IMR-90 (cell line): Measurements from ENCODE around the gene MUSTN1. TPM values are rescaled to one million over a fixed set of nuclear protein-coding genes. Genes with fewer than 3 reads are reported as not detected.

ENCODE experiments used
- ATAC-seq: fragments of 200-7000 bp; cut with Tn5 transposase; 2 replicates; pipeline ENCODE4 v1.9.1; 2020; ENCODE audit warnings: low read depth, mild to moderate bottlenecking, moderate library complexity
- BruUV-seq: library from RNA; stranded (reverse); fragments of 400-500 nt; replicated peaks from 2 replicates; lab custom pipeline; 2021; lab: Mats Ljungman, UMichigan
- CTCF ChIA-PET: fragments of 300-600 bp; formaldehyde crosslinking; extraction: SDS; loops from one replicate; lab custom pipeline; 2021; ENCODE audit warnings: antibody characterized with exemption; lab: Yijun Ruan, JAX
- POLR2A ChIA-PET: fragments of 300-600 bp; sonication (Branson Sonifier 250); formaldehyde crosslinking; loops from one replicate; lab custom pipeline; 2022; ENCODE audit warnings: antibody characterized with exemption; ENCODE audit not compliant: unreplicated experiment; lab: Charles Lee
- DNase-seq: peaks from one replicate; pipeline ENCODE4 v3.0.0; 2013
- H2AFZ ChIP-seq: replicated peaks from 2 replicates; pipeline ENCODE3; 2013; ENCODE audit warnings: low read length, mild to moderate bottlenecking; ENCODE audit not compliant: poor library complexity
- H2AK5ac ChIP-seq: 2 replicates; pipeline ENCODE4 v1.6.1; 2013; ENCODE audit warnings: low read depth, low read length, inconsistent platforms
- H2AK9ac ChIP-seq: replicated peaks from 2 replicates; pipeline ENCODE3; 2013; ENCODE audit warnings: mild to moderate bottlenecking, low read depth, low read length, moderate library complexity; ENCODE audit not compliant: poor library complexity
- H2BK120ac ChIP-seq: 2 replicates; pipeline ENCODE4 v1.6.1; 2013; ENCODE audit warnings: low read depth, low read length, inconsistent platforms
- H2BK15ac ChIP-seq: 3 replicates; pipeline ENCODE4 v1.6.1; 2013; ENCODE audit warnings: low read depth, low read length, inconsistent platforms
- H2BK20ac ChIP-seq: 2 replicates; pipeline ENCODE4 v1.6.1; 2013; ENCODE audit warnings: low read depth, mild to moderate bottlenecking, inconsistent platforms, low read length, moderate library complexity
- H2BK5ac ChIP-seq: 2 replicates; pipeline ENCODE4 v1.6.1; 2013; ENCODE audit warnings: mild to moderate bottlenecking, low read depth, low read length, inconsistent platforms; ENCODE audit not compliant: poor library complexity, severe bottlenecking
- H3K14ac ChIP-seq: replicated peaks from 2 replicates; pipeline ENCODE4 v1.6.1; 2013; ENCODE audit warnings: low read depth, low read length, inconsistent platforms
- H3K18ac ChIP-seq: 2 replicates; pipeline ENCODE4 v1.6.1; 2013; ENCODE audit warnings: low read depth, low read length, control low read depth
- H3K23ac ChIP-seq: 2 replicates; pipeline ENCODE4 v1.6.1; 2013; ENCODE audit warnings: low read depth, low read length, inconsistent platforms
- H3K27ac ChIP-seq: 2 replicates; pipeline ENCODE4 v1.5.1; 2013; ENCODE audit warnings: mild to moderate bottlenecking, control low read depth, low read length; ENCODE audit not compliant: insufficient read depth
- H3K27me3 ChIP-seq: 2 replicates; pipeline ENCODE4 v1.6.1; 2013; ENCODE audit warnings: low read length; ENCODE audit not compliant: control insufficient read depth, insufficient read depth
- H3K36me3 ChIP-seq: 2 replicates; pipeline ENCODE4 v1.6.1; 2013; ENCODE audit warnings: low read length, mixed read lengths; ENCODE audit not compliant: control insufficient read depth, insufficient read depth
- H3K4ac ChIP-seq: 2 replicates; pipeline ENCODE4 v1.6.1; 2013; ENCODE audit warnings: low read depth, low read length, inconsistent platforms
- H3K4me1 ChIP-seq: 2 replicates; pipeline ENCODE4 v1.6.1; 2013; ENCODE audit warnings: low read length, mixed read lengths; ENCODE audit not compliant: control insufficient read depth, insufficient read depth
- H3K4me2 ChIP-seq: 2 replicates; pipeline ENCODE4 v1.6.1; 2013; ENCODE audit warnings: low read depth, mild to moderate bottlenecking, control low read depth, low read length, moderate library complexity
- H3K4me3 ChIP-seq: 2 replicates; pipeline ENCODE4 v1.5.1; 2013; ENCODE audit warnings: low read depth, mild to moderate bottlenecking, control low read depth, low read length, moderate library complexity; ENCODE audit not compliant: insufficient read depth
- H3K56ac ChIP-seq: 2 replicates; pipeline ENCODE4 v1.6.1; 2013; ENCODE audit warnings: low read length, inconsistent platforms; ENCODE audit not compliant: insufficient read depth; ENCODE audit errors: extremely low read depth
- H3K79me1 ChIP-seq, 2 experiments: 2 replicates each; pipeline ENCODE4 v1.6.1; 2013; ENCODE audit warnings: low read length in 2 of 2, inconsistent platforms in 1 of 2, low read depth in 1 of 2
- H3K9ac ChIP-seq: 2 replicates; pipeline ENCODE4 v1.6.1; 2013; ENCODE audit warnings: low read depth, low read length, control low read depth
- H3K9me1 ChIP-seq: 2 replicates; pipeline ENCODE4 v1.6.1; 2013; ENCODE audit warnings: low read length, inconsistent platforms; ENCODE audit not compliant: insufficient read depth
- H3K9me3 ChIP-seq: 2 replicates; pipeline ENCODE4 v1.6.1; 2013; ENCODE audit warnings: low read length; ENCODE audit not compliant: control insufficient read depth, insufficient read depth
- H4K20me1 ChIP-seq: 2 replicates; pipeline ENCODE4 v1.6.1; 2013; ENCODE audit warnings: low read length, inconsistent platforms; ENCODE audit not compliant: insufficient read depth
- H4K5ac ChIP-seq: 2 replicates; pipeline ENCODE4 v1.6.1; 2013; ENCODE audit warnings: mild to moderate bottlenecking, low read depth, low read length, control low read depth
- H4K8ac ChIP-seq, 2 experiments: 2 replicates each; pipeline ENCODE4 v1.6.1; 2013; ENCODE audit warnings: low read depth in 2 of 2, low read length in 2 of 2, control low read depth in 1 of 2, inconsistent platforms in 1 of 2
- H4K91ac ChIP-seq: 2 replicates; pipeline ENCODE4 v1.6.1; 2013; ENCODE audit warnings: low read depth, low read length, inconsistent platforms; ENCODE audit not compliant: insufficient read depth
- CEBPB ChIP-seq: IDR thresholded peaks from 2 replicates; pipeline ENCODE4 v1.6.1; 2012; ENCODE audit warnings: low read depth, low read length, improper control_type of control experiment
- ELK1 ChIP-seq: fragments of 150-350 bp; IDR thresholded peaks from 2 replicates; pipeline ENCODE4 v1.6.1; 2016; ENCODE audit warnings: low read depth, mild to moderate bottlenecking, low read length, moderate library complexity, borderline replicate concordance
- FOS ChIP-seq: fragments of 150-350 bp; IDR thresholded peaks from 2 replicates; pipeline ENCODE4 v1.6.1; 2016; ENCODE audit warnings: low read depth, low read length
- MAZ ChIP-seq: IDR thresholded peaks from 2 replicates; pipeline ENCODE4 v1.6.1; 2012; ENCODE audit warnings: low read depth, mild to moderate bottlenecking, low read length, improper control_type of control experiment, moderate library complexity, borderline replicate concordance
- NFE2L2 ChIP-seq: fragments of 150-350 bp; IDR thresholded peaks from 2 replicates; pipeline ENCODE4 v1.6.1; 2016; ENCODE audit warnings: low read depth, mild to moderate bottlenecking, low read length
- POLR2A ChIP-seq: IDR thresholded peaks from 2 replicates; pipeline ENCODE4 v1.6.1; 2012; ENCODE audit warnings: mild to moderate bottlenecking, low read depth, low read length
- RAD21 ChIP-seq: IDR thresholded peaks from 2 replicates; pipeline ENCODE4 v1.6.1; 2012; ENCODE audit warnings: low read length, improper control_type of control experiment
- RCOR1 ChIP-seq: IDR thresholded peaks from 2 replicates; pipeline ENCODE4 v1.6.1; 2012; ENCODE audit warnings: mild to moderate bottlenecking, low read length, improper control_type of control experiment; ENCODE audit not compliant: insufficient replicate concordance
- SMC3 ChIP-seq: fragments of 150-350 bp; IDR thresholded peaks from 2 replicates; pipeline ENCODE4 v1.6.1; 2016; ENCODE audit warnings: low read depth, mild to moderate bottlenecking, antibody characterized with exemption, low read length, moderate library complexity
- WGBS, 2 experiments: methylation state at CpG; one replicate each; pipeline versions ENCODE4 v1.1.5 to v1.1.7; 2013; ENCODE audit warnings: missing lambda C conversion rate in 2 of 2; ENCODE audit not compliant: insufficient read length in 1 of 2; ENCODE audit errors: extremely low coverage in 2 of 2; 5-methylcytosine and 5-hydroxymethylcytosine counted together
- dilution Hi-C: fragments of 300-500 bp; cut with HindIII; formaldehyde crosslinking; loops from one replicate; pipeline ENCODE4 v1.14.3; 2018; ENCODE audit warnings: low sequenced_read_pairs; ENCODE audit not compliant: unreplicated experiment
- in situ Hi-C: fragments of 300-500 bp; cut with MboI; formaldehyde crosslinking; loops from 3 replicates; pipeline ENCODE4 v1.14.3; 2019; ENCODE audit warnings: low sequenced_read_pairs, inconsistent platforms, mixed read lengths
- intact Hi-C: fragments of 100-400 bp; cut with micrococcal nuclease; formaldehyde crosslinking; loops from 2 replicates; pipeline ENCODE4 v1.10.0; 2022
- polyA plus RNA-seq, 3 experiments: library from polyadenylated mRNA; depleted of rRNA; stranded (reverse); fragments of >200 nt; gene quantifications; 2 replicates each; pipeline ENCODE4 v1.2.3, GENCODE V29; 2012; ENCODE audit warnings: low replicate concordance in 1 of 3
- total RNA-seq: library from RNA; depleted of rRNA; stranded (reverse); fragments of >200 nt; gene quantifications from 2 replicates; pipeline ENCODE4 v1.2.3, GENCODE V29; 2012
- TF ChIP-seq, protein P1 (sequence below): fragments of 150-350 bp; IDR thresholded peaks from 2 replicates; pipeline ENCODE4 v1.6.1; 2017; ENCODE audit warnings: mild to moderate bottlenecking, antibody characterized with exemption, low read length, low read depth

MUSTN1 gene
- total and polyA plus RNA-seq, 2 of the 4 experiments (the other 2 are of a cell fraction), result not detected

GRCh38 chr3:52839268-52839575 is 4.4 kb upstream of the MUSTN1 start:
- H4K5ac ChIP-seq, result no peak overlapping the region
- no peak overlapping the region for H2BK120ac ChIP-seq
- POLR2A ChIA-PET, result interaction anchor here (0.6 kb wide), 1 partner anchor 57 kb away, joined by 4 read pairs; no protein-coding TSS in a partner anchor
- H2BK20ac ChIP-seq, result no peak overlapping the region
- no peak overlapping the region for H2AFZ ChIP-seq
- no peak overlapping the region for H3K4ac ChIP-seq
- H2AK5ac ChIP-seq, result no peak overlapping the region
- 100% methylated on average over 1 of the region's 2 CpGs; no CpG with 5 or more reads in 1 of the 2 experiments for WGBS, 2 experiments
- no peak overlapping the region for H4K91ac ChIP-seq
- no peaks in the 10 kb centered on the region for H3K79me1 ChIP-seq
- H3K9me1 ChIP-seq, result peaks cover 16% of the 10 kb centered on the region; the same call in 1 of the 2 replicates
- H3K4me2 ChIP-seq, result no peak overlapping the region
- no peaks in the 10 kb centered on the region for H3K27me3 ChIP-seq
- no peak overlapping the region for H3K14ac ChIP-seq
- no peak overlapping the region for H3K56ac ChIP-seq
- intact Hi-C loops, result no loop called here
- H3K18ac ChIP-seq, result no peak overlapping the region
- H2AK9ac ChIP-seq, result no peak overlapping the region
- H3K4me1 ChIP-seq, result peaks cover 13% of the 10 kb centered on the region; the same call in 1 of the 2 replicates
- H3K9me3 ChIP-seq, result no peaks in the 10 kb centered on the region
- ATAC-seq (no peak), DNase-seq (no peak)
- in situ Hi-C loops, result no loop called here
- dilution Hi-C loops, result no loop called here
- H3K9ac ChIP-seq, result no peak overlapping the region
- no peak overlapping the region for H4K8ac ChIP-seq
- no peak overlapping the region for H3K27ac ChIP-seq
- H3K36me3 ChIP-seq, result peaks cover 17% of the 10 kb centered on the region; the same call in 1 of the 2 replicates
- TF ChIP-seq MAZ, result no peak
- no peak for TF ChIP-seq ELK1
- TF ChIP-seq CEBPB, result no peak
- TF ChIP-seq RCOR1, result no peak
- TF ChIP-seq FOS, result no peak
- TF ChIP-seq, protein P1, sequence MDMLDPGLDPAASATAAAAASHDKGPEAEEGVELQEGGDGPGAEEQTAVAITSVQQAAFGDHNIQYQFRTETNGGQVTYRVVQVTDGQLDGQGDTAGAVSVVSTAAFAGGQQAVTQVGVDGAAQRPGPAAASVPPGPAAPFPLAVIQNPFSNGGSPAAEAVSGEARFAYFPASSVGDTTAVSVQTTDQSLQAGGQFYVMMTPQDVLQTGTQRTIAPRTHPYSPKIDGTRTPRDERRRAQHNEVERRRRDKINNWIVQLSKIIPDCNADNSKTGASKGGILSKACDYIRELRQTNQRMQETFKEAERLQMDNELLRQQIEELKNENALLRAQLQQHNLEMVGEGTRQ, result no peak
- no peak for TF ChIP-seq POLR2A
- no peak for TF ChIP-seq RAD21
- TF ChIP-seq SMC3, result no peak
- no peak for TF ChIP-seq NFE2L2
- H4K20me1 ChIP-seq, result no peaks in the 10 kb centered on the region; the same call in 1 of the 2 replicates
- no peak overlapping the region for H2BK15ac ChIP-seq
- no peak overlapping the region for H3K4me3 ChIP-seq
- H2BK5ac ChIP-seq, result no peak overlapping the region
- CTCF ChIA-PET, result no interaction called here
- no TSS peak for BruUV-seq
- H3K23ac ChIP-seq, result no peak overlapping the region
